Epithelial cell of proximal tubule (primary cell): ENCODE measurements around the gene TPM4. TPM values are rescaled to one million over a fixed set of nuclear protein-coding genes. Genes with fewer than 3 reads are reported as not detected.

Experiments
- DNase-seq: peaks from one replicate; pipeline ENCODE4 v3.0.0-alpha.2; 2011; ENCODE audit warnings: low read depth
- H3K4me3 ChIP-seq: 2 replicates; pipeline ENCODE4 v1.5.1; 2011; ENCODE audit warnings: low read depth, mild to moderate bottlenecking, low read length
- CTCF ChIP-seq: conservative IDR thresholded peaks from 2 replicates; pipeline ENCODE4 v1.5.1; 2012; ENCODE audit warnings: low read depth, mild to moderate bottlenecking, low read length
- total RNA-seq: library from RNA; depleted of rRNA; stranded (reverse); fragments of >200 nt; gene quantifications from 2 replicates; pipeline ENCODE4 v1.2.3, GENCODE V29; 2015

TPM4 gene
- total RNA-seq, 1 donor from 2014 or later = 968 TPM

- TF ChIP-seq CTCF = no peak
- no peak for DNase-seq
- no peak overlapping the region for H3K4me3 ChIP-seq
Measured at GRCh38 chr19:16146112-16146511, 69.8 kb downstream of the TPM4 start.

GRCh38 chr19:16148443-16149229, 72.3 kb downstream of the TPM4 start:
- TF ChIP-seq CTCF = no peak
- DNase-seq = no peak
- H3K4me3 ChIP-seq = no peak overlapping the region

Other genes starting within 250 kb of the TPM4 start
- not detected in 2 replicates for gene CYP4F2, start 178.4 kb upstream of the TPM4 start, total RNA-seq
- gene CYP4F11, start 142.0 kb upstream of the TPM4 start, total RNA-seq = not detected in 2 replicates
- gene OR10H4, start 127.5 kb upstream of the TPM4 start, total RNA-seq = not detected in 2 replicates
- gene RAB8A, start 35.4 kb downstream of the TPM4 start, total RNA-seq = 62.4 and 103 TPM in 2 replicates
- gene HSH2D, start 67.2 kb downstream of the TPM4 start, total RNA-seq = 0.92 and 1.8 TPM in 2 replicates
- not detected in 2 replicates for gene CIB3, start 97.0 kb downstream of the TPM4 start, total RNA-seq
- 113 and 119 TPM in 2 replicates for gene FAM32A, start 108.9 kb downstream of the TPM4 start, total RNA-seq
- 105 and 126 TPM in 2 replicates for gene AP1M1, start 121.4 kb downstream of the TPM4 start, total RNA-seq
- gene KLF2, start 248.3 kb downstream of the TPM4 start, total RNA-seq = 1.3 and 1.9 TPM in 2 replicates